ENCODE results near the gene MASP2.
A peak's percentile ranks its signal among the peaks of the same experiment; 100 is the strongest.
"Not testable (repeated sequence)": the region's sequence is repeated elsewhere in the genome, so short reads cannot be mapped to it uniquely, and the experiment has no call there.

Gene MASP2

GRCh38 chr1:11058026-11058425, 11.0 kb upstream of the MASP2 start:
- no peak for DNase-seq

- DNase-seq = no peak
Measured at GRCh38 chr1:11057477-11057876, 10.4 kb upstream of the MASP2 start.

- DNase-seq = no peak
Measured at GRCh38 chr1:11056504-11056903, 9.5 kb upstream of the MASP2 start.

DNA sequence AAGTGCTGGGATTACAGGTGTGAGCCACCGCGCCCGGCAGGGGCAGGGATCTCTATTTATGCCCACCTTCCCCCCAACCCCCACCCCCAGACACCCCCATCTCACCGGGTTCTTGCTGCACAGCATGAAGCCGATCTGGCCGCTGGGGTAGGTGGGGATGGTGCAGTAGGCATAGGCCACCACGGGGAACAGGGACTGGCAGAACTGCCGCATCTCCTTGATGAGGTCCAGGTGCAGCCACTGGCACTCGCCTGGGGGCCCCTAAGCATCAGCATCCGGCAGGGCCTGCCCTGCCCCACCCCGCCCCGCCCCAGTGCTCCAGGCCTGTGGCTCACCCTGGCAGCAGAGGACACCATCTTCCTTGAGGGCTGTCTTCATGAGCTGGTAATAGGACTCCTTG, 8.6 kb upstream of the MASP2 start:
- no peak for DNase-seq

- no peak for DNase-seq
Measured at GRCh38 chr1:11054666-11055065, 7.6 kb upstream of the MASP2 start.

GRCh38 chr1:11054181-11054580, 7.1 kb upstream of the MASP2 start:
- no peak for DNase-seq

DNA sequence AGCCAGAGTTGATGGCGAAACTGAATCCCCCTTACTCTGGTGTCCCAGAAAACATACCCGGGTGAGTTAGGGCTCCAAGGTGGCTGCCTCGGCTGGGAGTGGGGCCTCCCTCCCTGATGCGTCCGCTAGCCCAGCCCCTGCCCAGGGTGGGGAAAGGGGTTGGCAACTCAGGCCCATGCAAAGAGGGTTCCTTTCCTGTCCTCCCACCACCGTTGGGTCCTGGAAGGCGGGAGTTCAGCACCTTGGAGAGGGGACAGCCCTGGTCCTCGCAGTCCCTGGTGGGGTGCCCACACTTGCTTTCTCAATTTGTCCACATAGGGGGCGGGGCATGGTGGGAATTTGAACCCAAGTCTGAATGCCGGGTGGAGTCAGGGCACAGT, 6.7 kb upstream of the MASP2 start:
- no peak for DNase-seq

DNA sequence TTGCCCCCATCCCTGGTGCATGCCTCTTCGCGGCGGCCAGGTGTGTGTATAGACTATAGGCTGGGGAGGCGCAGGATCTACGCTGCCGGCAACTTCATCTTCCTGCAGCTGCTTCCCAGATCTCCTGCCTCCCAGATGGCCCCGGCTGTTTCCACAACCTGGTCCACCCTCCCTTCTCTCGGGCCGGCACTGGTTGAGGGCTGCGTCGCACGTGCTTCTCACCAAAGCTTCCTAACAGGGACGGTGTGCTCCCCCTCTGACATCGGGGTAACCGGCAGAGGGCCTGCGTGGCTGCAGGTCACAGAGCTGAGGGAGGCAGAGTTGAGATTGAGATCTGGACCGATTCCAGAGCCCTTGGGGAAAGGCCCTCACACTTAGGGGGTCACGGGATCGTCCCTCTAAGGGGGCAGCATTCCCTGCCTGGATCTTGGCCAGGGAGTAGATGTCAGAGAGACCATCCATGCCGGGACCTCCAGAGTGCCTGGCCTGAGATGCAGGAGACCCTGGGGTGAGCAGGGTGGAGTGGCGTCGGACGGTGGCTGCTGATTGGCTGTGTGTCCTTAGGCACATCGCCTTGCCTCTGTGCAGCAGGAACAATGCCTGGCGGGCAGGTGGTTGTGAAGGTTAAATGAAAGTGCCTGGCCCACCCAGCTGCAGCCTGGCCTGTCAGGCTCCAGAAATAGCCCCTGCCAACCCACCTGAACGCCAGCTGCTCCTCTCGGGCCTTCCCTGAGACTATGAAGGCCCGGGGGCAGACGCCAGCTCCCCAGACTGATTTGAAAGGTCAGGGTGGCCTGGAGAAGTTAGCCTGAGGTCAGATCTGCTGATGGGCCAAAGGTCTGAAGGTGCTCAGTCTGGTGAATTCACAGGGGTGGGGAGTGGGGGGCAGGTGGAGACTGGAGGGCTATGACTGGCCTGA, 6.1 kb upstream of the MASP2 start:
- DNase-seq = no peak

GRCh38 chr1:11051781-11052511, 4.9 kb upstream of the MASP2 start:
- DNase-seq = no peak

- DNase-seq = not testable (repeated sequence)
Measured at GRCh38 chr1:11051121-11051520, 4.1 kb upstream of the MASP2 start.

DNA sequence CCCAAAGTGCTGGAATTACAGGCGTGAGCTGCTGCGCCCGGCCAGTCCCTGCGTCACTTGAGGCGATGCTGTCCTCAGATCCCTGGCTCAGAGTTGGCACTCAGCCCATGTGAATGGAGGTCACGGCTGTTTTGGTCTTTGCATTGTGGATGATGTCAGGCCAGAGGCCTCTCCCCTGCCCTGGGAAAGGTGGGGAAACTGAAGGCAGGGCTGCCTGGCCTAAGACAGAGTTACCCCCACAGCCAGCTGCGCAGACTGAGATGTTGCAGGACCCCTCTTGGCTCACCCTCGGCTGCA, 821 bp downstream of the MASP2 start:
- no peak for DNase-seq

- DNase-seq = no peak
Measured at GRCh38 chr1:11045428-11046269, 1.4 kb downstream of the MASP2 start.

DNA sequence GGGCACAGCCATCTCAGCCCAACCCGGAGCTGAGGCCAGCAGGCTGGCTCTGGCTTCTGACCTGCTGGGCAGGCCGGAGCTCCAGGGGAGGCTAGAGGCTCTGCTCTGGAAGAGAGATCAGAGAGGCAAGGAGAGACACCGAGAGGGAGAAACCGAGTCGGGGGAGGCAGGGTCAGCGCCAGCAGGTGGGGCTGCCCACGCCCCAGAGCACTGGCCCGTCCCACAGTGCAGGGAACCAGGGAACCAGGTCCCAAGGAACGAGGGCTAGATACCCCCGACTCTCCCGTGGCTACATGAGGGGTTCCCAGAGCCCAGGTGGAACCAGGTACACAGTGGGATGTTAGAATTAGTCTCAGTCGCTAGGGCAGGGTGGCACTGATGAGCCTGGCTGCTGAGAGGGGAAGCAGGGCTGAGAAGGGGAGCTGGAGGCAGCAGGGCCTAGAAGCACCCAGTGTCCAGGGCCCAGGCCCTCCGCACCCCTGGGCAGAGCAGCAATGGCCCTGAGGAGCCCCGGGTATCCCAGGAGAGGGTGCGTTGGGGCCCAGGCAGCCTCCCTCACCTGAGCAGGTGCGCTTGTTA, 2.1 kb downstream of the MASP2 start:
- no peak for DNase-seq

- no peak for DNase-seq
Measured at GRCh38 chr1:11044086-11044848, 2.8 kb downstream of the MASP2 start.

GRCh38 chr1:11042995-11043874, 3.8 kb downstream of the MASP2 start:
- no peak for DNase-seq

- DNase-seq = no peak
Measured at GRCh38 chr1:11042065-11042464, 5.0 kb downstream of the MASP2 start.

DNA sequence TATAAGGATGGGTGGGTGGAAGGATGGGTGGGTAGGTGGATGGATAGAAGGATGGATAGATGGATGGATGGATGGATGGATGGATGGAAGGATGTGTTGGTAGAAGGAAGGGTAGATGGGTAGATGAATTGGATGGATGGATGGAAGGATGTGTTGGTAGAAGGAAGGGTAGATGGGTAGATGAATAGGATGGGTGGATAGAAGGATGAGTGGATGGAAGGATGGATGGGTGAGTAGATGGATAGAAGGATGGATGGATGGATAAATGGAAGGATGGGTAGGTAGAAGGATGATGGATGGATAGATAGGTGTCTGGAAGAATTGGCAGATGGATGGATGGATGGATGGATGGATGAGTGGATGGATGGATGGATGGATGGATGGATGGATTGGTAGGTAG, 6.0 kb downstream of the MASP2 start:
- no peak for DNase-seq

- not testable (repeated sequence) for DNase-seq
Measured at GRCh38 chr1:11040105-11040429, 7.0 kb downstream of the MASP2 start.

DNA sequence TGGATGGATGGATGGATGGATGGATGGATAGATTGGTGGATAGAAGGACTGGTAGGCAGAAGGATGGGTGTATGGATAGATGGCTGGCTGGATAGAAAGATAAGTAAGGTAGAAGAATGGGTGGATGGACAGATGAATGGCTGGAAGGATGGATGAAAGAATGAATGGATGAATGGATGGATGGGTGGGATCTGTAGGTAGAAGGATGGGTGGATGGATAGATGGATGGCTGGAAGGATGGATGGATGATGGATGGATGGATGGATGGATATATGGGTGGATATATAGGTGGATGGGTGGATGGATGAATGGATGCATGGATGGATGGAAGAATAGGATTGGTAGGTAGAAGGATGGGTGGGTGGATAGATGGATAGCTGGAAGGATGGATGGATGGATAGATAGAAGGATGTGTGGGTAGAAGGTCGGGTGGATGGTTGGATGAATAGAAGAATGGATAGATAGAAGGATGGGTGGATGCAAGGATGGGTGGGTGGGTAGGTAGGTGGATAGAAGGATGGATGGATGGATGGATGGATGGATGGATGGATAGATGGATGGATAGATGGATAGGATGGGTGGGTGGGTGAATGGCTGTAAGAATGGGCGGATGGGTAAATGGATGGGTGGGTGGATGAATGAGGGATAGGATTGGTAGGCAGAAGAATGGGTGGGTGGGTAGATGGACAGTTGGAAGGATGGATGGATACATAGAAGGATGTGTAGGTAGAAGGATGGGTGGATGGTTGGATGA, 7.5 kb downstream of the MASP2 start:
- no peak for DNase-seq

DNA sequence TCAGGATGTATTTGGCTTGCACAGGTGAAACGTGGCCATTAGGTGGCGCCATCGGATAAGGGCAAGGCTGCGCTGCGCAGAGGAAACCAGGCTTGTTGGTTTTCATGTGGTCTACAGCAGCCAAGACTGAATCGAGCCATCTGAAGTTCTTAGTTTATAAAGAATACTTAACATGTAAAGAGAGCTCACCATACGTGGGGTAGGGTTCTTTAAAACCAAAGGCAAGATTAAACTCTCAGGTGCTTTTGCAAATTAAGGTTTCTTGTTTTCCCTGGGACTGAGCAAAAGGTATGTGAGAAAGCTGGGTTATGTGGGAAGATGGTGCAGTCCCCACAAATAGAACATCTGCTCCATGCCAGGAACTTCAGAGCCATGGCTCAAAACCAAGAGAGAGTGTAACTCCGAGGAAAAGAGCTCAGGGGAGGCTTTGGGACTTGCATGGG, 9.3 kb downstream of the MASP2 start:
- peak; percentile 89 to 94 for DNase-seq

All from NCI-H446 (cell line).